GM18951 (cell line): ENCODE measurements around the gene ZNF574.

Experiments used
- POLR2A ChIP-seq: IDR thresholded peaks from 4 replicates; pipeline ENCODE4 v1.6.1; 2011; ENCODE audit warnings: mild to moderate bottlenecking; ENCODE audit not compliant: insufficient read length, insufficient read depth; ENCODE audit errors: extremely low read depth
- in situ Hi-C: fragments of 300-500 bp; cut with MboI; formaldehyde crosslinking; loops from one replicate; pipeline ENCODE4 v1.12.0; 2022; ENCODE audit warnings: low sequenced_read_pairs, mixed read lengths, inconsistent platforms; ENCODE audit not compliant: unreplicated experiment

Gene ZNF574

DNA sequence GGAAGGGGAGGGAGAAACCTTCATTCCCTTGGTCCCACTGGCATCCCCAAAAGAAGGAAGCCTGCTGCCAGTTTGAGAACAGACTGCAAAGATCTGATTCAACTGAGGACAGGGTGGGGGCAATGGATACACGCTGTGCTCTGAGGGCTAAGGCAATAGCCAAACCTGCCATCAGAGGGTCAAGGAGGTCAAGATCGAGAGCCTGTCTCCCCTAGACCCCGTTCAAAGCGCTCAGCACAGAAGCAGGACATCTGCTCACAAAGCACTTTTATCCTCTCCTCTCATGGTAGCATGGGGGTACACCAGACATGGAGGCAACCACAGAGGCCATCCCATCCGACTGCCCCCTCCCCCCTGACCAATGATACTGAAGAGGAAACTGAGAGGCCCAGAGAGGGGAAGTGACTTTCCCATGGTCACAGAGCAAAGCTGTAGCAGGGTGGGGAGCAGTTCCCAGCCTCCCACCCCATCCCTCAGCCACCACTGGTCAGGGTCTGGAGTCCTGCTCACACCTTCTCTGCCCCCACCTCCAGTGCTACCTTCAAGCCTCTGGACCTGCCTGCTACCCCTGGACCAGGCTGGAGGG lies 45.2 kb downstream of the ZNF574 start:
- no peak for TF ChIP-seq POLR2A
- in situ Hi-C loops, result loop anchor here (25.0 kb wide), 1 partner anchor 166 kb away; no protein-coding TSS in a partner anchor

DNA sequence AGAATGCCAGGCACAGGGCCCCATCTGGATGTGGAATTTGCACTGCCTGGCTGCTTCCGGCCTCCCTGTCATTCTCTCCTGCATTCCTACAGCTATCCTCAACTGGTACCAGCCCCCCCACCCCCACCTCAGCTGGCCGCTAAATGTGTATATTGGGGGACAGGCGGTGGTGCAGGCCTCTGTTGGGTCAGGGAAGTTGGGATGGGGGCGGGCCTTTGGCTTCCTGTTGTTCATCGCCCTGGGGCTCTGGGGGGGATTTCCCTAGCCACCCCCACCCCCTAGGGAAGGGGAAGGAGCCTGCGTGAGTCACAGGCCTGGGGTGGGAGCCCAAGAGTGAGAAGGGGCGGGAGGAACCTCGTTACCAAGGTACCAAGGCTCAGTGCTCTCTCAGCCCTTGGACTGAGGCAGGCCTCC lies 45.7 kb downstream of the ZNF574 start:
- in situ Hi-C loops, result loop anchor here (25.0 kb wide), 1 partner anchor 166 kb away; no protein-coding TSS in a partner anchor
- no peak for TF ChIP-seq POLR2A

DNA sequence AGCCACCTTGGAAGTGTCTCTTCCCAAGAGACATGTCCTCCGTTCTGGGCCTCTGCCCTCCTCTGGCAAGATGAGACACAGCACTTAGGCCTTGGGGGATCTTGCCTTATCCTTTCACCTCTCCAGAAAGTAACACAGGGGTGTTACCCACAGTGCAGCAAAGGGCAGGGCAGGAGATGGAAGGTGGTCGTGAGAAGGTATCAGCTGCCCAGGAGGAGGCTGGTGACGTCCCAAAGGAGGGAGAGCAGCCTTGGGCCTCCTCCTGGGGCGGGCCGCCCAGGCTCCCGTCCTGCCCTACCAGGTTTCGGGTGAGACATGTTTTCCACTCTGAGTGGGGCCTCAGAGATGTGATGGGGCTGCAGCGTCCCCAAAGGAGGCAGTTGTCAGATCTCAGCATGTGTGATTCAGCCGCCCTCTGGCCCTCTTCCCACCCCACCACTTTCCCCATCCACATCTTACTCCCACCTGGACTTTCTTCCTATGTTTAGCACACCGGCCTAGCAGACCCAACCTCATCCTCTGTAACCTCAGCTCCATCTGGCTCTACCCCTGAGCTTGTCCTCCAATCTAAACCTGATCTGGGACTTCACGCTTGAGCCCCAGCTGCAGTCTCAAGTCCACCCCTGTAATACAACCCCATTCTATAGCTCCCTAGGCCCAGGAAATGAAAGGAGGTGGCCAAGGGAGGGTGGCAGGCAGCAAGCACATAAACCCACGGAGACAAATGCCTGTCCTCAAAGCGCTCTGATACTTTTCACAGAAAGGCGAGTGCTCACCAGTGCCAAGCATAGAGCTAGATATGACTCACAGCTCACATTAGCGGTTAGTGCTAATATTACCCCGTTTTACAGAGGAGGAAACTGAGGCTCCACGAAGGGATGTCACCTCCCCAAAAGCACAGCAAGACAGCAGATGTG lies 47.0 kb downstream of the ZNF574 start:
- in situ Hi-C loops, result loop anchor here (25.0 kb wide), 1 partner anchor 164 kb away; no protein-coding TSS in a partner anchor

DNA sequence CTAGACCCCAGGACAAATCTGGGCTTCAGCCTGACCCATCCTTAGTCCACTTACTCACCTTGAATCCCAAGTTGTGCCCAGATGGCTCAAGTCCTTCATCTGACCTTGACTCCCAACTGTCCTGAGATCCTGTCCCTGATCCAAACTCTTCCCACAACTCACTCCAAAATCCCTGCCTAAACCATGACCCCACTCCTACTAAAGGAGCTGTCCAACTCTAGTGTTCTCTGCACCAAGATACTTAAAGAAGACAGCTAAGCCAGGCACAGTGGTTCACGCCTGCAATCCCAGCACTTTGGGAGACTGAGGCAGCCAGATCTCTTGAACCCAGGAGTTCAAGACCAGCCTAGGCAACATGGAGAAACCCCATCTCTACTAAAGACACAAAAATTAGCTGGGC lies 47.8 kb downstream of the ZNF574 start:
- no peak for TF ChIP-seq POLR2A
- in situ Hi-C loops, result loop anchor here (25.0 kb wide), 1 partner anchor 164 kb away; no protein-coding TSS in a partner anchor

More for the DNA sequence above, 47.0 kb downstream of the ZNF574 start:
- TF ChIP-seq POLR2A, result peak; percentile 49

DNA sequence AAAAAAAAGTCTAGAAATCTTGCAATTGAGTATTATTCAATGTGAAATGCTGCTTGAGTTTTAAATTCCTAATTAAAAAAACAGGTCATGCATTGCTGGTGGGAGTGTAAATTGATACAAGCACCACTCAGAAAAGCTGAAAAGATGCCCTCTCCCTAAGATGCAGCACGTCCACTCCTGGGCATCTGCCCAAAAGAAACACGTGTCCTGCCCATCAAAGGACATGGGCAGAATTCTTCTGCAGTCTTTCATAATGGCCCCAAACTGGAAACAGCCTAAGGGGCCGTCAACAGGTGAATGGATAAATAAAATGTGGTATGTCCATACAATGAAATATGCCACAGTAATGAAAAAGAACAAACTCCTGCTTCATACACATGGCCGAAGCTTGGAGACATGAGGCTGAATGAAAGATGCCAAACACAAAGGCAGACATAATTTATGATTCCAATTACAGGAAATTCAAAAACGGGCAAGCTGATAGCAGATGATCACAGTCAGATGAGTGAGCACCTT lies 48.5 kb downstream of the ZNF574 start:
- in situ Hi-C loops, result loop anchor here (25.0 kb wide), 1 partner anchor 163 kb away; no protein-coding TSS in a partner anchor

DNA sequence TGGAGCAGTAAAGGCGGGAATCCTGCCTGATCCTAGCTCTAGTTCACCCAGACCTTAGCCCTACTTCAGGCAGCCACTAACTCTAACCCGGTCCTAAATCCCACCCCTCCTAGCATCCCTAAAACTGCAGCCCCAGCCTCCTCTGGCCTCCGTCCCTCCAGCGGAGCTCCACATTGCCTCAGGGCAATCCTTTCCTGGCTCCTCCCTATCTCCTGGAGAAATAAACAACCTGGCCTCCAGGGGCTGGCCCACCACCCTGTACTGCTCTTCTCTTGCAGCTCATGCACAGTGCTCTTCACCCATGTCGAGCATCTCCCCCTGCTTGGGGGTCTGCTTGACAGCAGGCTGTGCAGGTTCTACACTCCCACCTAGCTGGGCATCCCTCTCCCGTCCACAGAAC lies 49.6 kb downstream of the ZNF574 start:
- no peak for TF ChIP-seq POLR2A
- in situ Hi-C loops, result no loop called here

More for the DNA sequence above, 48.5 kb downstream of the ZNF574 start:
- TF ChIP-seq POLR2A, result no peak

DNA sequence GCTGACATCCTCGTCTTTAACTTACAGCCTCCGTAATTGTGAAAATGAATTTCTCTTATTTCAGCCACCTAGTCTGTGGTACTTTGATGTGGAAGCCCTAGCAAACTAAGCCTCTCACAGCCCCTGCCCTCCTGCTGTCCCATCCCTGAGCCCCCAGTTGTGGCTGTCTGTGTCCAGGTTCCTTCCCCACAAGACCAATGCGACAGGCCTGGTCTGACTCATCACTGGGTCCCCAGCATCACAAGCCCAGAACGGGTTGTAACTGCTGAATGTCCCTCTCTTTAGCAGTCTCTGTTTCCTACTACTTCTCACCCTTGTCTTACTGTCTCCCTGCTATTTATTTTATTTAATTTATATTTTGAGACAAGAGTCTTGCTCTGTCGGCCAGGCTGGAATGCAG lies 50.6 kb downstream of the ZNF574 start:
- no peak for TF ChIP-seq POLR2A
- in situ Hi-C loops, result no loop called here

DNA sequence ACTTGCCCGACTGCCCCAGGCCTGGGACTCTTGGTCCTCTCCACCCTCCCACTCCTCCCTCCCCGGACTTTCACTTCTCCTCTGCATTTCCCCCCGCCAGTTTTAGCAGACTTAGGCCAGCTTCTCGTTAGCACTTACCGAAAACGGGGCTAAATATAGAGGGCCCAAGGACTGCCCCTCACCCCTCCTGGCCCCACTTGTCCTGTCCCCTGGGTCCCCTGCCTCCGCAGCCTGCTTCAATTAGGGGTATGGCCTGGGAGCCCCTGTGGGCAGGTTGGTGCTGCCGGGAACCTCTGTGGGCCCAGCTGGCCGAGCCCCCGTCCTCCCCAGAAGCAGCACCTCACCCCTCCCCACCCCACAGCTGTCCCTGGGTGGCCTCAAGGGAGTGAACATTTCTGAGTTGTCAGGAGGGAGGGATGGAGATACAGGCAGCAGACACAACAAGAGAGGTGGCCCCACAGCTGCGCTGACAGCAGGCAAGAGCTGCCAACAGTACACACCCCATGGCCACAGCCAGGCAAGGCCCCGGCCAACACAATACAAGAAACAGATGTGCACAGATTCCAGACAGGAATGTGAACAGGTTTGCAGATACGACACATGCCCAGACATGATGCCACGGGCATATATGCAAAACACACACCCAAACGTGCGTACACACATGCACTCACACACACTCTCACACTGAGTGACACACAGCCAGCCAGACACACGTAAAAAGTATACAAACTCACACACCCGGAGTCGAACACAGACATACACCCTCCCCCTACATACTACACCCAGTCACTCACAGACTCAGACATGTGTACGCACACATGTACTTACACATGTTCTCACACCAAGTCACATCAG lies 53.7 kb downstream of the ZNF574 start:
- in situ Hi-C loops, result no loop called here
- peak; percentile 54 for TF ChIP-seq POLR2A

DNA sequence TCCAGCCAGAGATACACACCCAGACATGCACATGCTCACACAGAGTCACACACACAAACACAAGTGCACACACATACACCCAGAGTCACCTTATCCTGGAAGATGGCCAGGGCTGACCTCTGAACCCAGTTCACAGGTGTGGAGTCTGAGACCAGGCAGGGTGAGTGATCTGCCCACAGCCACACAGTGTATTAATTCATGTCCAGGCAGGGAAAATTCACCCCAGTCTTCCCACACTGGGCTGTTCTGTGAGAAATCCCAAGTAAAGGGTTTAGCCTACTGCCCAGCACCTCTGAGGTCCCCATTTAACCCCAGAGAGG lies 54.2 kb downstream of the ZNF574 start:
- in situ Hi-C loops, result no loop called here
- peak; percentile 3 for TF ChIP-seq POLR2A
